Measurements from ENCODE around the gene ERFL. TPM values are rescaled to one million over a fixed set of nuclear protein-coding genes. Genes with fewer than 3 reads are reported as not detected.
A peak's percentile ranks its signal among the peaks of the same experiment; 100 is the strongest.

ERFL gene
- total RNA-seq, 1 donor from 2014 or later, result not detected

DNA sequence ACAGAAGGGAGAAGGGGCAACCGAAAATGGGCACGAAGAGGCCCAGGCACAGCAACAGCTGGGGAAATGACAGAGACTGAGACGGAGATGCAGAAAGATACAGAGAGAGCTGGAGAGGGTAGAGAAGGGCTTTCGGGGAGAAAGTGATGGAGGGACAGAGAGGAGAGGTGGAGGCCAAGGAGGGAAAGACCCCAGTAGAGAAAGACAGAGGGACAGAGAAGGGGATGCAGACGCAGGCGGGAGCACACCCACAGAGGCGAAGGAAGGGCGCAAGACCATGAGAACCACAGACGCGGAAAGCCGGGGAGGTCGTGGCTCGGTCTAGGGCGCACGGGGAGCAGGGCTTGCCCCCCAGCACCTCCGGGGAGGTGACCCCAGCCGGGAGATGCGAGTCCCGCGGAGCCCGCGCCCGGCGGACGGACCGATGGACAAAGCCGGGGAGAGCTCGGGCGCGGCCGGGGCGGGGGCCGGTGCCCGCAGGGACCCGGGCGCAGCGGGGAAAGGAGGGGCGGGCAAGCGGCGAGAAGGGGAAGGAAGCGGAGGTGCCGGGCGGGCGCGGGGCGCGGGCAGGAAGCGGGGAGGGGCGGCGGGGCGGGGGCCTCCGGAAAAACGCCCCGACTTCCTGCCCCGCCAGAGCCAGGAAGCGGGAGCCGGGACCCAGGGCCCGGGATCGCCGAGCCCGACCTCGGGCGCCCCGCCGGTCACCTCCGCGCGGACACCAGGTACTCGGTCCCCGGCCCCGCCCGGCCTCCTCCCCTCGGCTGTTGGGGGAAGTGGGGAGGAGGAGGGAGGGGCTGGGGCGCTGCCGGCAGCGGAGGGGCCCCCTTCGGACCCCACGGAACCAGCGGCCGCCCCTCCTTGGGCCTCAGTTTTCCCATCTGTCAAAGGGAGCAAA is 45.4 kb downstream of the ERFL start, which contains the start of gene ARHGEF1:
ARHGEF1 (plus strand) TSS at position 617 of the 895 bp plus-strand sequence. CDS start 4,899 bp downstream, outside the sequence.
- intact Hi-C loops (cut with DNase I), result loop anchor here (5.0 kb wide), 3 partner anchors 194 to 446 kb away; partner anchors contain the start of genes DEDD2, DMAC2 and ZNF574
- H3K36me3 ChIP-seq, result no peaks in the 10 kb centered on the region
- no peak for DNase-seq (ENCODE audit: low spot score in 2 of 2)
- no peaks in the 10 kb centered on the region for H3K27me3 ChIP-seq
- H3K4me3 ChIP-seq, result peak within 1 kb of the TSS; percentile 91 to 100
- no peaks in the 10 kb centered on the region for H3K9me3 ChIP-seq
- TF ChIP-seq, protein P1, sequence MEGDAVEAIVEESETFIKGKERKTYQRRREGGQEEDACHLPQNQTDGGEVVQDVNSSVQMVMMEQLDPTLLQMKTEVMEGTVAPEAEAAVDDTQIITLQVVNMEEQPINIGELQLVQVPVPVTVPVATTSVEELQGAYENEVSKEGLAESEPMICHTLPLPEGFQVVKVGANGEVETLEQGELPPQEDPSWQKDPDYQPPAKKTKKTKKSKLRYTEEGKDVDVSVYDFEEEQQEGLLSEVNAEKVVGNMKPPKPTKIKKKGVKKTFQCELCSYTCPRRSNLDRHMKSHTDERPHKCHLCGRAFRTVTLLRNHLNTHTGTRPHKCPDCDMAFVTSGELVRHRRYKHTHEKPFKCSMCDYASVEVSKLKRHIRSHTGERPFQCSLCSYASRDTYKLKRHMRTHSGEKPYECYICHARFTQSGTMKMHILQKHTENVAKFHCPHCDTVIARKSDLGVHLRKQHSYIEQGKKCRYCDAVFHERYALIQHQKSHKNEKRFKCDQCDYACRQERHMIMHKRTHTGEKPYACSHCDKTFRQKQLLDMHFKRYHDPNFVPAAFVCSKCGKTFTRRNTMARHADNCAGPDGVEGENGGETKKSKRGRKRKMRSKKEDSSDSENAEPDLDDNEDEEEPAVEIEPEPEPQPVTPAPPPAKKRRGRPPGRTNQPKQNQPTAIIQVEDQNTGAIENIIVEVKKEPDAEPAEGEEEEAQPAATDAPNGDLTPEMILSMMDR (IDR thresholded peaks at IDR 0.05), result no peak
- H3K27ac ChIP-seq, result peak within 1 kb of the TSS; percentile 73 to 90
- H3K4me1 ChIP-seq, result peaks cover 12% of the 10 kb centered on the region in 2 donors

DNA sequence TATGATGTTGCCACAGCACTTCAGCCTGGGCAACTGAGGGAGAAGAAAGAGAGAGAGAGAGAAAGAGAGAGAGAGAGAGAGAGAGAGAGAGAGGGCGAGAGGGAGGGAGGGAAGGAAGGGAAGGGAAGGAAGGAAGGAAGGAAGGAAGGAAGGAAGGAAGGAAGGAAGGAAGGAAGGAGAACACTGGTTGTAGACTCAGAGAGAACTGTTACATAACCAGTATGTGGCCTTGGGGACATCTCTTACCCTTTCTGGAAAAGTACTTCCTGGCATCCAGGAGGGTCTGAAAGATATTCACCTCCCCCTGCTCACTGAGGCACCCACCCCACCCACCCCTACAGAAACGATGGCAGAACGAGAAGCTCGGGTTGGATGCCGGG is 47.9 kb downstream of the ERFL start:
- intact Hi-C loops (cut with DNase I), result loop anchor here (5.0 kb wide), 3 partner anchors 197 to 443 kb away; partner anchors contain the start of genes DEDD2, DMAC2 and ZNF574
- Histone ChIP-seq H3K9me3 (no peaks in the 10 kb centered on the region), H3K27ac (no peak overlapping the region), H3K4me1 (peaks cover 9% of the 10 kb centered on the region in 2 donors), H3K4me3 (no peak overlapping the region), H3K36me3 (no peaks in the 10 kb centered on the region), H3K27me3 (no peaks in the 10 kb centered on the region)
- no peak for DNase-seq (ENCODE audit: low spot score in 2 of 2)
- TF ChIP-seq, protein P1 (IDR thresholded peaks at IDR 0.05), result no peak

DNA sequence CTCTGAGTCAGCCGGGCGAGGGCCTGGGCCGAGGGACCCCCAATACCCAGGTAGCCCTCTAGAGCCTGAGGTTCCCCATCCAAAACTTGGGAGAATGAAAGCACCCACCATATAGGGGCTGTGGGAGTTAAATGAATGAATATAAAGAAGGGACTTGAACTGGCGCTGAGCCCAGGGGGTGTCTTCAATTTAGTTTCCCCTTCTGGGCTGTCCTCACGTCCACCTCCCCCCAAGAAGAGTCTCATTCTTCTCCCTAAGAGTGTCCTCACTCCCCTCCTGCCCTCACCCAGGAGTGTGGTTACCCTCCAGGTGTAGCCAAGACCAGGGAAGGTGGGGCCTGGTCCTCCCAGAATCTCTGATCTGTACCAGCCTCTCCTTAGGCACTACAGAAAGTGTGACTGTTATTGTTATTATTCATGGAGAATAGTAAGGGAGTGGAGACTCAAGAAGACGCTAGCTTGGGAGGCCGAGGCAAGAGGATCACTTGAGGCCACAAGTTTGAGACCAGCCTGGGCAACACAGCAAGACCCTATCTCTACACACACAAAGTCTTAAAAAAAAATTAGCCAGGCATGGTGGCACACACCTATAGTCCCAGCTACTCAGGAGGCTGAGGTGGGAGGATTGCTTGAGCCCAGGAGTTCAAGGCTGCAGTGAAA is 48.5 kb downstream of the ERFL start:
- Histone ChIP-seq H3K36me3 (no peaks in the 10 kb centered on the region), H3K9me3 (no peaks in the 10 kb centered on the region), H3K27me3 (no peaks in the 10 kb centered on the region), H3K4me3 (no peak overlapping the region), H3K27ac (no peak overlapping the region), H3K4me1 (peaks cover 4% of the 10 kb centered on the region in 2 donors)
- DNase-seq (ENCODE audit: low spot score in 2 of 2), result no peak
- intact Hi-C loops (cut with DNase I), result loop anchor here (5.0 kb wide), 3 partner anchors 198 to 442 kb away; partner anchors contain the start of genes DEDD2, DMAC2 and ZNF574
- TF ChIP-seq, protein P1 (IDR thresholded peaks at IDR 0.05), result no peak

DNA sequence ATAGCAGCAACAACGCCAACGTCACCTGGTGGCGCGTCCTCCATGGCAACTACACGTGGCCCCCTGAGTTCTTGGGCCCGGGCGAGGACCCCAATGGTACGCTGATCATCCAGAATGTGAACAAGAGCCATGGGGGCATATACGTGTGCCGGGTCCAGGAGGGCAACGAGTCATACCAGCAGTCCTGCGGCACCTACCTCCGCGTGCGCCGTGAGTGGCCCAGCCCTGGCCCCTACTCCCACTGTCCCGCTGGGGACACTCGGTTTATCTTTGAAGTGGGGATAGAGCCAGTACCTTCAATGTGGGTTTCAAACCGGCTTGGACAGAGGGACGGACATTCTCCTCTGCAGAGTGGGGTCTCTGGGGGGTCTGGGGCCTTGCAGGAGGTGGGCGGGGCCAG is 49.2 kb downstream of the ERFL start:
- Histone ChIP-seq H3K27me3 (no peaks in the 10 kb centered on the region), H3K4me3 (no peak overlapping the region), H3K27ac (no peak overlapping the region), H3K36me3 (no peaks in the 10 kb centered on the region), H3K4me1 (no peaks in the 10 kb centered on the region), H3K9me3 (no peaks in the 10 kb centered on the region)
- TF ChIP-seq, protein P1 (IDR thresholded peaks at IDR 0.05), result no peak
- DNase-seq (ENCODE audit: low spot score in 2 of 2), result no peak
- intact Hi-C loops (cut with DNase I), result no loop called here

DNA sequence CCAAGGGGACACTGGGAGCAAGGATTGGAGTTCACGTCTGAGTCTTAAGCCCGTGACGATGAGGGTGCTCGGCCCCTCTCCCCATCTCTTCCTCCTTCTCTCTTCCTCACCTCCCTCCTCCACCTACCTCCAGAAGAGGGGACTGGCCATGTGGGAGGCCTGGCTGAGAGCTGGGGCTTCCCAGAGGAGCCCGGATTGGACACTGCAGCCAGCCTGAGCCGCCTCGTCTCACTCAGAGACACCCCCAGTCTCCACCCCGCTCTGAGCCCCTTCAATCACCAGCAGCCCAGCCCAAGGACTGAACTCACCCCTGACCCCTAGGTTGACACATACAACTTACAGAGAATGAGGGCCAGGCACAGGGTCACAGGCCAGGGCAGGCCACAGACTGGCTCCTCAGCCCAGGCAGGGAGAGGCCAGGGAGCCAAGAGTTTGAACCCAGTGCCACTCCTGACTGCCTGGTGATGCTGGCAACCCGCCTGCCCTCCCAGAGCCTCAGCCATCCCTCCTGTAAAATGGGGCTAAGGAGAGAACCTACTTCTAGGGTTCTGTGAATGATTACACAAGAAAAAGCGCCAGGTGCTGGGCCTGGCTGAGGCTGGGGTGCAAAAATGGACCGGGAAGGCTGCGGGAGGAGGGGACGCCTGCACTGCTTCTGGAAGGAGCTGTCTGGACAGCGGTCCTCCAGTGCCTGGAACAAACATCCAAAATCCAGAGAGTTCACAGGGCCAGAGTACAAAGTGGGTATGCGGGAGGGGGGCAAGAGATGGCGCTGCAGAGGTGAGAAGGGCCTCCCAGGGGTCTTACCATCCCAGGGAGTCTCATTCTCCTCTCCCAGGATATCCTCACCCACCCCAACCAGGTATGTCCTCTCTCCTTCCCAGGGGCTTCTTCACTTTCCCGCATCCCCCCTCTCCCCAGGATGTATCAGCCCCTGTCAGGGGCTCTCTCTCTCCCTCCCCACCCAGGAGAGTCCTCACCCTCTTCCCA is 50.0 kb downstream of the ERFL start:
- Histone ChIP-seq H3K4me1 (no peaks in the 10 kb centered on the region), H3K4me3 (no peak overlapping the region), H3K27ac (no peak overlapping the region), H3K9me3 (no peaks in the 10 kb centered on the region), H3K36me3 (no peaks in the 10 kb centered on the region), H3K27me3 (no peaks in the 10 kb centered on the region)
- TF ChIP-seq, protein P1 (IDR thresholded peaks at IDR 0.05), result no peak
- no peak for DNase-seq (ENCODE audit: low spot score in 2 of 2)
- intact Hi-C loops (cut with DNase I), result no loop called here

Data from ascending aorta (tissue), 2 donors.